Lung (tissue), 12 donors: ENCODE results near the gene HNRNPLL. TPM values are rescaled to one million over a fixed set of nuclear protein-coding genes. Genes with fewer than 3 reads are reported as not detected.
A peak's percentile ranks its signal among the peaks of the same experiment; 100 is the strongest.

Source experiments
- ATAC-seq: fragments of 200-7000 bp; cut with Tn5 transposase; one replicate; pipeline ENCODE4 v1.9.1; 2020; ENCODE audit warnings: moderate number of reproducible peaks; ENCODE audit not compliant: insufficient read depth, low FRiP score
- DNase-seq, 3 donors: peaks; one replicate each; pipeline ENCODE4 v3.0.0-alpha.2; 2013 to 2017
- H3K27ac ChIP-seq, 2 donors: one replicate each; pipeline ENCODE4 v1.5.1; 2013; ENCODE audit warnings: mild to moderate bottlenecking in 2 of 2, moderate library complexity in 2 of 2, control low read depth in 1 of 2, inconsistent platforms in 1 of 2, low read depth in 1 of 2, low read length in 1 of 2
- H3K27me3 ChIP-seq, 3 donors: one replicate each; pipeline ENCODE4 v1.5.1; 2013; ENCODE audit warnings: low read length in 2 of 3; ENCODE audit not compliant: control insufficient read depth in 3 of 3, insufficient read depth in 3 of 3
- H3K36me3 ChIP-seq, 4 donors: one replicate each; pipeline ENCODE4 v1.5.1; 2013; ENCODE audit warnings: low read length in 4 of 4, mild to moderate bottlenecking in 1 of 4, moderate library complexity in 1 of 4; ENCODE audit not compliant: control insufficient read depth in 4 of 4, insufficient read depth in 4 of 4
- H3K4me1 ChIP-seq, 5 donors: one replicate each; pipeline ENCODE4 v1.5.1; 2013; ENCODE audit warnings: low read length in 5 of 5, mild to moderate bottlenecking in 2 of 5, moderate library complexity in 1 of 5; ENCODE audit not compliant: control insufficient read depth in 5 of 5, insufficient read depth in 5 of 5
- H3K4me3 ChIP-seq: one replicate; pipeline ENCODE4 v1.5.1; 2013; ENCODE audit warnings: mild to moderate bottlenecking, control low read depth, moderate library complexity
- H3K9ac ChIP-seq, 2 donors: one replicate each; pipeline ENCODE4 v1.5.1; 2013; ENCODE audit warnings: low read length in 2 of 2, control low read depth in 1 of 2; ENCODE audit not compliant: insufficient read depth in 1 of 2
- H3K9me3 ChIP-seq, 4 donors: one replicate each; pipeline ENCODE4 v1.5.1; 2013; ENCODE audit warnings: low read length in 3 of 4, mild to moderate bottlenecking in 1 of 4, moderate library complexity in 1 of 4; ENCODE audit not compliant: control insufficient read depth in 4 of 4, insufficient read depth in 3 of 4
- WGBS, 2 donors: extraction: QIAGEN DNeasy Blood & Tissue Kit; methylation state at CpG; one replicate each; pipeline ENCODE4 v1.1.7; 2013; 5-methylcytosine and 5-hydroxymethylcytosine counted together
- polyA plus RNA-seq, 2 donors: library from polyadenylated mRNA; stranded (reverse); fragments of 200-250 nt; gene quantifications; one replicate each; pipeline ENCODE4 v1.2.1, GENCODE V29; 2013
- total RNA-seq, 2 donors: library from RNA; depleted of rRNA in 1 of 2; stranded (reverse); fragments of >200 nt in 1 of 2; gene quantifications; one replicate each; pipeline ENCODE4 v1.2.1, GENCODE V29; 2014 to 2021
- TF ChIP-seq, protein P1 (sequence below): IDR thresholded peaks from 2 replicates; pipeline ENCODE4 v1.5.1; 2012; ENCODE audit warnings: mild to moderate bottlenecking; ENCODE audit errors: control extremely low read depth, extremely low read depth
- donor health status: control.
- donor health status: control.
- donor health status: Bipolar disorder and iron deficiency.
- donor health status: healthy.
- donor health status: DM: yes; HTN: yes; CAD: no.

HNRNPLL gene
- total and polyA plus RNA-seq, 4 donors: 12.4 to 88.8 (median 30.7) TPM

DNA sequence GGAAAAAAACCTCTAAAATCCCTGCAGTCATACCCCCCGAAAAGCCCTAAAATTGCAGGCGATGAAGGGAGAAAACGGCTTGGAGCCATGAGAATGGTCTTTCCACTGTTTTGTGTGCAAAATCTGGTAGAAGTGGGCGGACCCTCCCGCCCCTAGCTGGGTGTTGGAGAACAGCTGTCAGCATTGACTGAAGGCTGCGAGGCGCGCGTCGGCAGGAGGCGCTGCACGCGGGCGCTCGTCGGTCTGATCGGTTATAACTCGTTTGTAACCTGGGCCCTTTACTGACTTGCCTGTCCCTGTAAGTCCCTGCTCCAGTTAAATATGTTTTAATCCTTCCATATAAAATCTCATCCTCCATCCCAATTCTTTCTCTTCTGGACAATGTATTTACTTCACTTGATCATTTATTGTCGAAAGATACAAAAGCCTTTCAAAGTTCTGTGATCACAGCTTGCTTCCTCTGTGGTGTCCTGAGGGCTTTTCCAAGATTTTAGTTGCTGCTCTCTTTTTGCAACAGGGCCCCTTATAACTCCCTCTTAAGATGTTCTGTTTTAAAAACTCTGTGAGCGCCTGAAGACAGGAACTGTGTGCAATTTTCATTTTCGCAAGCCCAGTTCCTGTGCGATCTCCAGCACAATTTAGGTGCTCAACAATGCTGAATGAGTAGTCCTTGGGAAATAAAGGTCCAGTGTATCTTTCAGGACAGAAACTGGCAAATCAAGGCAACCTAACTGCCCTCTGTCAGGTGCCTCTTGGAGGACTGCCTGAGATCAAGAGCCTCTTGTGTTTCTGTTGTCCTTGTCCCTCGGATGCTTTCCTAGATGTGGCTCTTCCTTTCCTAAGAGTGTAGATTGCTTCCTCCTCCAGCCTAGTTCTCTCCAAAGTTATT, 918 bp upstream of the HNRNPLL start:
- H3K9ac ChIP-seq: peak overlapping the region; percentile 57 to 92
- 7 to 12% methylated on average over 23 of the region's 23 CpGs for WGBS, 2 donors
- peak; percentile 73 for ATAC-seq
- no peaks in the 10 kb centered on the region for H3K36me3 ChIP-seq
- peaks cover 2 to 32% (median 7%) of the 10 kb centered on the region in 5 donors for H3K4me1 ChIP-seq
- H3K27ac ChIP-seq: peak overlapping the region; percentile 75 to 87
- peak overlapping the region; percentile 50 for H3K4me3 ChIP-seq
- TF ChIP-seq, protein P1, sequence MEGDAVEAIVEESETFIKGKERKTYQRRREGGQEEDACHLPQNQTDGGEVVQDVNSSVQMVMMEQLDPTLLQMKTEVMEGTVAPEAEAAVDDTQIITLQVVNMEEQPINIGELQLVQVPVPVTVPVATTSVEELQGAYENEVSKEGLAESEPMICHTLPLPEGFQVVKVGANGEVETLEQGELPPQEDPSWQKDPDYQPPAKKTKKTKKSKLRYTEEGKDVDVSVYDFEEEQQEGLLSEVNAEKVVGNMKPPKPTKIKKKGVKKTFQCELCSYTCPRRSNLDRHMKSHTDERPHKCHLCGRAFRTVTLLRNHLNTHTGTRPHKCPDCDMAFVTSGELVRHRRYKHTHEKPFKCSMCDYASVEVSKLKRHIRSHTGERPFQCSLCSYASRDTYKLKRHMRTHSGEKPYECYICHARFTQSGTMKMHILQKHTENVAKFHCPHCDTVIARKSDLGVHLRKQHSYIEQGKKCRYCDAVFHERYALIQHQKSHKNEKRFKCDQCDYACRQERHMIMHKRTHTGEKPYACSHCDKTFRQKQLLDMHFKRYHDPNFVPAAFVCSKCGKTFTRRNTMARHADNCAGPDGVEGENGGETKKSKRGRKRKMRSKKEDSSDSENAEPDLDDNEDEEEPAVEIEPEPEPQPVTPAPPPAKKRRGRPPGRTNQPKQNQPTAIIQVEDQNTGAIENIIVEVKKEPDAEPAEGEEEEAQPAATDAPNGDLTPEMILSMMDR: peak; percentile 72
- H3K9me3 ChIP-seq: no peaks in the 10 kb centered on the region
- DNase-seq: peak; percentile 86 to 90 (median 87)
- no peaks in the 10 kb centered on the region for H3K27me3 ChIP-seq

DNA sequence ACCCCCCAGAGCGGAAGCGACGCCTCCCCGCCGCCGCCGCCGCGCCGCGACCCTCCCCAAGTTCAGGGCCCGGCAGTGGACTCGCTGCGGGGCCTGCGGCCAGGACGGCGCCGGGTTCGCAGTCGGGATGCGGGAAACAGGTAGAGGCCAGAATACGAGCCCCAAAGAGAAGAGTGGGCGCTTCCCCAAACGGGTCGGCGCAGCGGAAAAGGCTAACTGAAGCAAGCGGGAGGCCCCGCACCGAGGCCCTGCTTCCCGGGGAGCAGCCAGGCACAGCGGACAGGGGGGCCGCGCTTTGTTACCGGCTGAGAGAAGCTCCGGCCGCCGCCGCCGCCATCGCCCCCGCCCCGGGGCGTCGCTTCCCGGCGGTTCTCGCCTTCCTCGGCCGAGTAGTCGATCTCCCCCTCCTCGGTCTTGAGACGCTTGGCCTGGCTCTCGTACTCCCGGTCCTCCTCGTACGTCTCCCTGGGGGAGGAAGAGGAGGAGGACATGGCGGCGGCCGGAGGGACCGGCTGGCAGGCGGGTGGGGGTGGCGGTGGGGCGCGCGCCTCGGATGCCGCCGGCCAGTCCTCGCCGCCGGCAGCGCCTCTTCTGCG, 494 bp downstream of the HNRNPLL start:
- Histone ChIP-seq H3K4me1 (peaks cover 2 to 42% (median 14%) of the 10 kb centered on the region in 5 donors), H3K27me3 (no peaks in the 10 kb centered on the region), H3K27ac (peak overlapping the region; percentile 97 to 98), H3K9ac (peak overlapping the region; percentile 52 to 76), H3K36me3 (no peaks in the 10 kb centered on the region), H3K4me3 (peak overlapping the region; percentile 86), H3K9me3 (no peaks in the 10 kb centered on the region)
- DNase-seq: peak in 2 of 3 donors; percentile 68 to 73
- peak; percentile 21 for ATAC-seq
- TF ChIP-seq, protein P1: no peak
- WGBS, 2 donors: 0% methylated on average over 51 to 74 of the region's 74 CpGs

DNA sequence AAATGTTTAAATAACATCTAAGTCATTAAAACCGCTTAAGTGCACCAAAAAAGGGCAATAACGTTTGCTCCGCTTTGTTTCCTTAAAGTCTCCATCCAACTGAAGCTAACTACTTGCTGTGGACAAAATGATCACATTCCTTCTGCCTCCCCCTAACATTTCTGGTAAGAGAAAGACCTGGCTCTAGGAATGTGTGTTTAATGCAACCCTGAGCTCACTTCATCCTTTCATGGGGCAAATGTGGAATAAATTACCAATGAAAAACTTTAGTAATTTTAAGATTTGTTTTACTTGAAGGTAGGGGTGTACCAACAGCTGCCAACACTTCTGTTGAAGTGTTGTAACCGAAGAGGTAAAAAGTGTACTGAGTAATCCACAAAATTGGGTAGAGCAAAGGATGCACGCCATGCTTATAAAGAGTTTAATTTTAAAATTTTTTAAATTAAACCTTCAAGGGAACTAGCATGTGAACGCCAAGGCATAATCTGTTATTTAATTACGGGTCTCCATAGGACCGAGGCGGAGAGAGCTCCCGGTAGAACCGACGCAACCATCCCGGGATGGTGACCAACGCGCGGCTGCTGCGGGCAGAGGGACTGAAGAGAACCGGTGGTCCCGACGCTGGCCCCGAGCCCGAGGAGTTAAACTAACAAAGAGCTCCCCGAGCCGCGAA, 1.1 kb downstream of the HNRNPLL start:
- H3K36me3 ChIP-seq: no peaks in the 10 kb centered on the region
- H3K9me3 ChIP-seq: no peaks in the 10 kb centered on the region
- H3K9ac ChIP-seq: peak overlapping the region; percentile 76
- TF ChIP-seq, protein P1: no peak
- DNase-seq: peak; percentile 24 to 79 (median 69)
- H3K4me1 ChIP-seq: peaks cover 2 to 44% (median 14%) of the 10 kb centered on the region in 5 donors
- no peaks in the 10 kb centered on the region for H3K27me3 ChIP-seq
- ATAC-seq: no peak
- H3K27ac ChIP-seq: peak overlapping the region; percentile 97 to 98
- H3K4me3 ChIP-seq: peak overlapping the region; percentile 86
- 0 to 2% methylated on average over 25 of the region's 25 CpGs for WGBS, 2 donors
